ENCODE measurements around the gene SIRPD.
"Not testable (repeated sequence)": the region's sequence is repeated elsewhere in the genome, so short reads cannot be mapped to it uniquely, and the experiment has no call there.

SIRPD gene

GRCh38 chr20:1557605-1558004 lies at the start of gene SIRPD:
SIRPD (minus strand) TSS chr20:1557705; CDS start chr20:1557653, 52 bp downstream.
- no peak for DNase-seq

GRCh38 chr20:1600736-1601135 lies 43.2 kb upstream of the SIRPD start:
- DNase-seq: no peak

- no peak for DNase-seq
Observed at GRCh38 chr20:1595333-1595732, 37.8 kb upstream of the SIRPD start.

- DNase-seq: no peak
Observed at GRCh38 chr20:1588533-1589460, 31.3 kb upstream of the SIRPD start.

- DNase-seq: no peak
Observed at GRCh38 chr20:1587781-1588532, 30.5 kb upstream of the SIRPD start.

GRCh38 chr20:1579488-1579887 lies 22.0 kb upstream of the SIRPD start:
- DNase-seq: no peak

- DNase-seq: no peak
Observed at GRCh38 chr20:1577906-1578305, 20.4 kb upstream of the SIRPD start.

- not testable (repeated sequence) for DNase-seq
Observed at GRCh38 chr20:1577313-1577712, 19.8 kb upstream of the SIRPD start.

GRCh38 chr20:1576641-1577040 lies 19.1 kb upstream of the SIRPD start:
- no peak for DNase-seq

GRCh38 chr20:1576003-1576402 lies 18.5 kb upstream of the SIRPD start:
- DNase-seq: not testable (repeated sequence)

- DNase-seq: not testable (repeated sequence)
Observed at GRCh38 chr20:1571583-1571982, 14.1 kb upstream of the SIRPD start.

GRCh38 chr20:1569415-1569881 lies 11.9 kb upstream of the SIRPD start:
- DNase-seq: no peak

- no peak for DNase-seq
Observed at GRCh38 chr20:1568163-1568490, 10.6 kb upstream of the SIRPD start.

GRCh38 chr20:1567392-1568162 lies 10.1 kb upstream of the SIRPD start:
- no peak for DNase-seq

- DNase-seq: no peak
Observed at GRCh38 chr20:1566701-1567100, 9.2 kb upstream of the SIRPD start.

GRCh38 chr20:1565461-1565860 lies 8.0 kb upstream of the SIRPD start:
- DNase-seq: no peak

- DNase-seq: no peak
Observed at GRCh38 chr20:1563598-1563997, 6.1 kb upstream of the SIRPD start.

GRCh38 chr20:1562622-1563021 lies 5.1 kb upstream of the SIRPD start:
- DNase-seq: no peak

GRCh38 chr20:1561350-1561749 lies 3.8 kb upstream of the SIRPD start:
- no peak for DNase-seq

GRCh38 chr20:1555952-1556351 lies 1.6 kb downstream of the SIRPD start:
- no peak for DNase-seq

- DNase-seq: no peak
Observed at GRCh38 chr20:1539816-1540419, 17.6 kb downstream of the SIRPD start.

GRCh38 chr20:1538655-1539054 lies 18.9 kb downstream of the SIRPD start:
- no peak for DNase-seq

GRCh38 chr20:1537731-1538058 lies 19.8 kb downstream of the SIRPD start:
- DNase-seq: no peak
